ENCODE data around the gene FLNB. TPM values are rescaled to one million over a fixed set of nuclear protein-coding genes. Genes with fewer than 3 reads are reported as not detected.
A peak's percentile ranks its signal among the peaks of the same experiment; 100 is the strongest.

The FLNB gene
- total and polyA plus RNA-seq, 2 of the 13 experiments (the other 11 are each of a cell fraction or from before 2014, with no cell fraction given): 106 to 130 TPM

GRCh38 chr3:58064923-58065638 lies 56.9 kb downstream of the FLNB start:
- H2AFZ ChIP-seq (ENCODE audit: low read length): no peak overlapping the region
- peaks cover 97% of the 10 kb centered on the region for H3K79me2 ChIP-seq (ENCODE audit: insufficient read depth, low read length)
- no peaks in the 10 kb centered on the region for H3K27me3 ChIP-seq (ENCODE audit: control insufficient read depth in 1 of 2, insufficient read depth in 2 of 2, low read length in 2 of 2)
- 95% methylated on average over 8 of the region's 10 CpGs for whole genome bisulfite sequencing (ENCODE audit: low lambda C conversion rate)
- ChIA-PET POLR2A (interaction anchor here (0.9 to 1.6 kb wide), 8 partner anchors 12 to 116 kb away, joined by 3 to 26 read pairs (median 5); no protein-coding TSS in a partner anchor), CTCF (ENCODE audit: low intra/inter-chr PET ratio, low total read pairs) (no interaction called here)
- no peak for ATAC-seq
- DNase-seq (ENCODE audit: low spot score): no peak
- no peak for FAIRE-seq
- H4K20me1 ChIP-seq (ENCODE audit: insufficient read depth, low read length): peaks cover 35% of the 10 kb centered on the region; the same call in 1 of the 2 replicates
- peaks cover 96% of the 10 kb centered on the region for H3K4me1 ChIP-seq (ENCODE audit: insufficient read depth, low read length)
- intact Hi-C loops (cut with micrococcal nuclease; ENCODE audit: unreplicated experiment): loop anchor here (5.0 kb wide), 1 partner anchor 37 kb away; no protein-coding TSS in a partner anchor
- in situ Hi-C loops (cut with HindIII; ENCODE audit: extremely low pct_ligation_motif_present, low pct_unique_long_range_greater_than_20kb): no loop called here
- H3K36me3 ChIP-seq (replicated peaks in 1 of 2; ENCODE audit: control insufficient read depth in 1 of 2, insufficient read depth in 2 of 2, low read length in 2 of 2): peaks cover 2 to 6% of the 10 kb centered on the region in 2 experiments; a peak in 2 of 5 replicates
- H3K4me2 ChIP-seq (ENCODE audit: low read depth, low read length): peak overlapping the region; percentile 64
- peak overlapping the region in 1 of 3 experiments; percentile 36; a peak in 1 of 6 replicates for H3K4me3 ChIP-seq (replicated peaks in 1 of 3; ENCODE audit: insufficient read depth in 1 of 3, low read depth in 2 of 3, low read length in 3 of 3)
- H3K9me3 ChIP-seq (ENCODE audit: low read length): no peaks in the 10 kb centered on the region
- peak overlapping the region; percentile 41 for H3K9ac ChIP-seq (ENCODE audit: insufficient read depth, low read depth, low read length)
- no TSS peak for BruUV-seq (replicated peaks)
- peak overlapping the region; percentile 77 for H3K27ac ChIP-seq (ENCODE audit: extremely low read length, insufficient read depth, low read length)
- no peak for TF ChIP-seq CAMTA2 (CRISPR knock-in tag; IDR thresholded peaks at IDR 0.05; ENCODE audit: borderline replicate concordance)
- no peak for TF ChIP-seq RAD21 (CRISPR knock-in tag; IDR thresholded peaks at IDR 0.05)
- TF ChIP-seq ZNF652 (CRISPR knock-in tag; IDR thresholded peaks at IDR 0.05; ENCODE audit: borderline replicate concordance, low read depth): peak; percentile 58; the same call in 1 of the 2 replicates
- TF ChIP-seq, protein P1, sequence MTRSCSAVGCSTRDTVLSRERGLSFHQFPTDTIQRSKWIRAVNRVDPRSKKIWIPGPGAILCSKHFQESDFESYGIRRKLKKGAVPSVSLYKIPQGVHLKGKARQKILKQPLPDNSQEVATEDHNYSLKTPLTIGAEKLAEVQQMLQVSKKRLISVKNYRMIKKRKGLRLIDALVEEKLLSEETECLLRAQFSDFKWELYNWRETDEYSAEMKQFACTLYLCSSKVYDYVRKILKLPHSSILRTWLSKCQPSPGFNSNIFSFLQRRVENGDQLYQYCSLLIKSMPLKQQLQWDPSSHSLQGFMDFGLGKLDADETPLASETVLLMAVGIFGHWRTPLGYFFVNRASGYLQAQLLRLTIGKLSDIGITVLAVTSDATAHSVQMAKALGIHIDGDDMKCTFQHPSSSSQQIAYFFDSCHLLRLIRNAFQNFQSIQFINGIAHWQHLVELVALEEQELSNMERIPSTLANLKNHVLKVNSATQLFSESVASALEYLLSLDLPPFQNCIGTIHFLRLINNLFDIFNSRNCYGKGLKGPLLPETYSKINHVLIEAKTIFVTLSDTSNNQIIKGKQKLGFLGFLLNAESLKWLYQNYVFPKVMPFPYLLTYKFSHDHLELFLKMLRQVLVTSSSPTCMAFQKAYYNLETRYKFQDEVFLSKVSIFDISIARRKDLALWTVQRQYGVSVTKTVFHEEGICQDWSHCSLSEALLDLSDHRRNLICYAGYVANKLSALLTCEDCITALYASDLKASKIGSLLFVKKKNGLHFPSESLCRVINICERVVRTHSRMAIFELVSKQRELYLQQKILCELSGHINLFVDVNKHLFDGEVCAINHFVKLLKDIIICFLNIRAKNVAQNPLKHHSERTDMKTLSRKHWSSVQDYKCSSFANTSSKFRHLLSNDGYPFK (CRISPR knock-in tag; IDR thresholded peaks at IDR 0.05; ENCODE audit: borderline replicate concordance): 0 out of 2 replicates have a peak, but pooled peaks have one; percentile 16
- TF ChIP-seq CEBPB (IDR thresholded peaks at IDR 0.05; ENCODE audit: borderline replicate concordance, low read depth, low read length): peak; percentile 41
- peak; percentile 96 for TF ChIP-seq ZNF629 (CRISPR knock-in tag; conservative IDR thresholded peaks at IDR 0.05)
- peak; percentile 73 for TF ChIP-seq ZMYM3 (CRISPR knock-in tag; IDR thresholded peaks at IDR 0.05)
- TF ChIP-seq FOSL2 (CRISPR knock-in tag; IDR thresholded peaks at IDR 0.05): no peak
- no peak for TF ChIP-seq TSC22D2 (CRISPR knock-in tag; IDR thresholded peaks at IDR 0.05; ENCODE audit: borderline replicate concordance)
- TF ChIP-seq ZFP91 (CRISPR knock-in tag; IDR thresholded peaks at IDR 0.05; ENCODE audit: borderline replicate concordance): peak; percentile 54; the same call in 1 of the 2 replicates
- TF ChIP-seq GZF1 (CRISPR knock-in tag; IDR thresholded peaks at IDR 0.05): no peak
- no peak for TF ChIP-seq BCL3 (CRISPR knock-in tag; IDR thresholded peaks at IDR 0.05)
- TF ChIP-seq ZNF33B (CRISPR knock-in tag; IDR thresholded peaks at IDR 0.05): no peak
- TF ChIP-seq ZC3H13 (CRISPR knock-in tag; IDR thresholded peaks at IDR 0.05): peak; percentile 57; the same call in 1 of the 2 replicates
- no peak for TF ChIP-seq HDAC2 (CRISPR knock-in tag; IDR thresholded peaks at IDR 0.05)
- peak; percentile 49 for TF ChIP-seq CEBPG (CRISPR knock-in tag; IDR thresholded peaks at IDR 0.05)
- 0 out of 2 replicates have a peak, but pooled peaks have one; percentile 54 for TF ChIP-seq NRL (CRISPR knock-in tag; IDR thresholded peaks at IDR 0.05; ENCODE audit: borderline replicate concordance)
- peak; percentile 36; the same call in 1 of the 2 replicates for TF ChIP-seq ADNP (CRISPR knock-in tag; IDR thresholded peaks at IDR 0.05)
